ENCODE measurements around the gene PTPRO.

GRCh38 chr12:15538881-15539280 is 216.6 kb downstream of the PTPRO start:
- no peak for TF ChIP-seq NPAS2 (CRISPR knock-in tag; IDR thresholded peaks at IDR 0.05; ENCODE audit: borderline replicate concordance)
- TF ChIP-seq HMGXB4 (CRISPR knock-in tag; IDR thresholded peaks at IDR 0.05; ENCODE audit: borderline replicate concordance) = no peak
- TF ChIP-seq CTCF (IDR thresholded peaks at IDR 0.05) = no peak
- TF ChIP-seq POLR2A (IDR thresholded peaks at IDR 0.05; ENCODE audit: low read length) = no peak
- no peak for TF ChIP-seq SMC3 (IDR thresholded peaks at IDR 0.05)
- TF ChIP-seq TP53 (CRISPR knock-in tag; IDR thresholded peaks at IDR 0.05) = no peak
- TF ChIP-seq EP300 (IDR thresholded peaks at IDR 0.05) = no peak
- TF ChIP-seq HDAC2 (IDR thresholded peaks at IDR 0.05) = no peak
- no peak for TF ChIP-seq PHF8 (IDR thresholded peaks at IDR 0.05; ENCODE audit: borderline replicate concordance, low read depth)

Data from A549 (cell line).